Testis (tissue), 3 donors: ENCODE data around the gene TLCD1. TPM values are rescaled to one million over a fixed set of nuclear protein-coding genes. Genes with fewer than 3 reads are reported as not detected.
A peak's percentile ranks its signal among the peaks of the same experiment; 100 is the strongest.

ENCODE experiments used
- DNase-seq: peaks from one replicate; pipeline ENCODE4 v3.0.0-alpha.2; 2019
- H3K27ac ChIP-seq, 2 donors: fragments of 200-600 bp; sonication (generic); one replicate each; pipeline ENCODE4 v1.5.1; 2019
- H3K27me3 ChIP-seq: fragments of 200-600 bp; sonication (generic); one replicate; pipeline ENCODE4 v1.5.1; 2019
- H3K36me3 ChIP-seq: fragments of 200-600 bp; sonication (generic); one replicate; pipeline ENCODE4 v1.5.1; 2017; ENCODE audit warnings: low read depth; ENCODE audit errors: missing control alignments
- H3K4me1 ChIP-seq: fragments of 200-600 bp; sonication (generic); one replicate; pipeline ENCODE4 v1.5.1; 2019
- H3K4me3 ChIP-seq, 2 donors: fragments of 200-600 bp; sonication (generic); one replicate each; pipeline ENCODE4 v1.5.1; 2017 to 2019
- H3K9me3 ChIP-seq: fragments of 200-600 bp; sonication (generic); one replicate; pipeline ENCODE4 v1.5.1; 2017
- POLR2A ChIP-seq: fragments of 450-650 bp; IDR thresholded peaks from one replicate; pipeline ENCODE4 v1.6.1; 2017; ENCODE audit warnings: antibody characterized with exemption, mild to moderate bottlenecking, moderate library complexity
- WGBS, 2 donors: methylation state at CpG; one replicate each; pipeline ENCODE4 v1.1.5; 2018; 5-methylcytosine and 5-hydroxymethylcytosine counted together
- intact Hi-C: fragments of 100-400 bp; cut with DNase I; formaldehyde crosslinking; loops from one replicate; pipeline ENCODE4 v1.15.1; 2023; ENCODE audit warnings: low total_unique reads
- polyA plus RNA-seq: library from polyadenylated mRNA; stranded (reverse); fragments of 350-450 nt; fragmentation: Illumina TruSeq; extraction: RNeasy Lipid Tissue Mini Kit (QIAGEN cat#74804); gene quantifications from one replicate; pipeline ENCODE4 v1.2.3, GENCODE V29; 2014; ENCODE audit warnings: low read depth, low replicate concordance; ENCODE audit not compliant: insufficient read depth
- total RNA-seq, 2 donors: library from RNA; depleted of rRNA; stranded (reverse); fragments of >200 nt; gene quantifications; one replicate each; pipeline ENCODE4 v1.2.3, GENCODE V29; 2016
- TF ChIP-seq, protein P1 (sequence below), 3 experiments: fragments of 450-650 bp in 2 of 3; fragments of 200-600 bp in 1 of 3; sonication (generic) in 1 of 3; IDR thresholded peaks; one replicate each; pipeline ENCODE4 v1.5.1; 2016 to 2019; ENCODE audit warnings: antibody characterized with exemption in 3 of 3, mild to moderate bottlenecking in 2 of 3, moderate library complexity in 1 of 3

Gene TLCD1
- total and polyA plus RNA-seq, 3 donors from 2014 or later, result 4.2 to 18.0 (median 8.6) TPM

- Histone ChIP-seq H3K4me1 (peaks cover 31% of the 10 kb centered on the region), H3K4me3 (peak overlapping the region in 1 of 2 donors; percentile 73), H3K9me3 (no peaks in the 10 kb centered on the region), H3K27me3 (no peaks in the 10 kb centered on the region), H3K36me3 (no peaks in the 10 kb centered on the region), H3K27ac (peak overlapping the region in 1 of 2 donors; percentile 94)
- no peak for TF ChIP-seq POLR2A
- TF ChIP-seq, protein P1, sequence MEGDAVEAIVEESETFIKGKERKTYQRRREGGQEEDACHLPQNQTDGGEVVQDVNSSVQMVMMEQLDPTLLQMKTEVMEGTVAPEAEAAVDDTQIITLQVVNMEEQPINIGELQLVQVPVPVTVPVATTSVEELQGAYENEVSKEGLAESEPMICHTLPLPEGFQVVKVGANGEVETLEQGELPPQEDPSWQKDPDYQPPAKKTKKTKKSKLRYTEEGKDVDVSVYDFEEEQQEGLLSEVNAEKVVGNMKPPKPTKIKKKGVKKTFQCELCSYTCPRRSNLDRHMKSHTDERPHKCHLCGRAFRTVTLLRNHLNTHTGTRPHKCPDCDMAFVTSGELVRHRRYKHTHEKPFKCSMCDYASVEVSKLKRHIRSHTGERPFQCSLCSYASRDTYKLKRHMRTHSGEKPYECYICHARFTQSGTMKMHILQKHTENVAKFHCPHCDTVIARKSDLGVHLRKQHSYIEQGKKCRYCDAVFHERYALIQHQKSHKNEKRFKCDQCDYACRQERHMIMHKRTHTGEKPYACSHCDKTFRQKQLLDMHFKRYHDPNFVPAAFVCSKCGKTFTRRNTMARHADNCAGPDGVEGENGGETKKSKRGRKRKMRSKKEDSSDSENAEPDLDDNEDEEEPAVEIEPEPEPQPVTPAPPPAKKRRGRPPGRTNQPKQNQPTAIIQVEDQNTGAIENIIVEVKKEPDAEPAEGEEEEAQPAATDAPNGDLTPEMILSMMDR (IDR thresholded peaks at IDR 0.05), result no peak
- 48 to 73% methylated on average over 7 of the region's 7 CpGs for WGBS, 2 donors
- no peak for DNase-seq
- intact Hi-C loops, result no loop called here
These were observed 13.2 kb downstream of the TLCD1 start for GRCh38 chr17:28712705-28713415.

DNA sequence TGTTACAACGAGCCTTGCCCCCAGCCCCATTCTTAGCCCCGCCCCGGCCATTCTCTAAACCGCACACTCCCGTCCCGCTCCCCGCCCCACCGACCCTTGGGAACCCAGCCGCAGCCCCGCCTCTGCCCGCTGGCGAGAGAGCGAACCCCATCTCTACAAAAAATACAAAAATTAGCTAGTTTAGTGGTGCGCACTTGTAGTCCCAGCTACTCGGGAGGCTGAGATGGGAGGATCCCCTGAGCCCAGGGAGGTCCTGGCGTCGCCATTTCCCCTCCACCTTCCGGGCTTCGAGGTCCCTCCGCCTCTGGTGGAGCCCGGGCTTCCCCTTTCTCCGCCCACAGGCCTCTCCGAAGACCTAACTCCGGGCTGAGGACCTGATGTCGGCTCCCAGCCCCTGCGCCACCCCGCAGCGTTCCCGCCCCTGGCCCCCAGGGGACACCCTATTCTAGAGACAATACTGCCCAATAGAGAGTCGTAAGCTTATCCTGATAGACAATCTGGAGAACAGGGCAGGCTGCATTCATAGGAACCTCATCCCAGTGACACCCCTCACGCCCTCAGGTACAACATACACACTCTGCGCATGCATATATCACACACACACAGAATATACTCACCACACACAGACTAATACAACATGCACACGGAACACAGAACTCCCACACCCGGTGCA lies 13.9 kb downstream of the TLCD1 start:
- H3K4me1 ChIP-seq, result peaks cover 29% of the 10 kb centered on the region
- H3K4me3 ChIP-seq, result peak overlapping the region; percentile 64 to 73
- WGBS, 2 donors, result 38 to 39% methylated on average over 34 of the region's 34 CpGs

GRCh38 chr17:28711723-28712031 lies 14.4 kb downstream of the TLCD1 start, which contains the start of gene PROCA1:
Gene PROCA1 (minus strand): TSS chr17:28711888. CDS start chr17:28711660, 228 bp downstream.
- Histone ChIP-seq H3K4me3 (peak within 1 kb of the TSS; percentile 64 to 73), H3K9me3 (no peaks in the 10 kb centered on the region), H3K36me3 (no peaks in the 10 kb centered on the region), H3K27me3 (no peaks in the 10 kb centered on the region), H3K27ac (peak within 1 kb of the TSS; percentile 82 to 94), H3K4me1 (peaks cover 26% of the 10 kb centered on the region)
- TF ChIP-seq, protein P1 (IDR thresholded peaks at IDR 0.05), result no peak
- no peak for TF ChIP-seq POLR2A
- DNase-seq, result no peak
- intact Hi-C loops, result no loop called here
- WGBS, 2 donors, result 1 to 3% methylated on average over 18 to 20 of the region's 20 CpGs

More for the DNA sequence above, 13.9 kb downstream of the TLCD1 start:
- Histone ChIP-seq H3K9me3 (no peaks in the 10 kb centered on the region), H3K27me3 (no peaks in the 10 kb centered on the region), H3K36me3 (no peaks in the 10 kb centered on the region), H3K27ac (peak overlapping the region; percentile 82 to 94)
- DNase-seq, result peak; percentile 36
- intact Hi-C loops, result no loop called here
- TF ChIP-seq POLR2A, result no peak
- TF ChIP-seq, protein P1 (IDR thresholded peaks at IDR 0.05), result no peak

GRCh38 chr17:28710861-28711722 lies 14.9 kb downstream of the TLCD1 start:
- H3K9me3 ChIP-seq, result no peaks in the 10 kb centered on the region
- H3K4me1 ChIP-seq, result peaks cover 21% of the 10 kb centered on the region
- H3K27me3 ChIP-seq, result no peaks in the 10 kb centered on the region
- peak overlapping the region; percentile 64 to 73 for H3K4me3 ChIP-seq
- peak; percentile 92 for DNase-seq
- H3K27ac ChIP-seq, result peak overlapping the region; percentile 82 to 94
- 1% methylated on average over 60 to 74 of the region's 74 CpGs for WGBS, 2 donors
- peak; percentile 7 for TF ChIP-seq POLR2A
- TF ChIP-seq, protein P1 (IDR thresholded peaks at IDR 0.05), result no peak
- intact Hi-C loops, result no loop called here
- no peaks in the 10 kb centered on the region for H3K36me3 ChIP-seq
